Esophagus muscularis mucosa (tissue), 4 donors: Measurements from ENCODE around the gene ANKRD18B. TPM values are rescaled to one million over a fixed set of nuclear protein-coding genes. Genes with fewer than 3 reads are reported as not detected.
A peak's percentile ranks its signal among the peaks of the same experiment; 100 is the strongest.
"Not testable (repeated sequence)": the region's sequence is repeated elsewhere in the genome, so short reads cannot be mapped to it uniquely, and the experiment has no call there.

ENCODE experiments used
- DNase-seq: peaks from one replicate; pipeline ENCODE4 v3.0.0-alpha.2; 2017; ENCODE audit errors: extremely low spot score
- H3K27ac ChIP-seq, 4 donors: fragments of 200-600 bp; sonication (generic); replicated peaks in 1 of 4; 1 replicate in 3 of 4; 2 replicates in 1 of 4; pipeline ENCODE4 v1.5.1; 2016 to 2019; ENCODE audit warnings: mild to moderate bottlenecking in 1 of 4
- H3K27me3 ChIP-seq, 4 donors: fragments of 200-600 bp; sonication (generic); one replicate each; pipeline versions ENCODE4 v1.5.1 to v1.6.0; 2016 to 2019
- H3K36me3 ChIP-seq, 4 donors: fragments of 200-600 bp; sonication (generic); one replicate each; pipeline ENCODE4 v1.5.1; 2016 to 2019
- H3K4me1 ChIP-seq, 4 donors: fragments of 200-600 bp; sonication (generic); one replicate each; pipeline ENCODE4 v1.5.1; 2016 to 2019
- H3K4me3 ChIP-seq, 4 donors: fragments of 200-600 bp; sonication (generic); 1 replicate in 2 of 4; 2 replicates in 2 of 4; pipeline ENCODE4 v1.5.1; 2016 to 2019; ENCODE audit warnings: mild to moderate bottlenecking in 4 of 4, moderate library complexity in 1 of 4
- H3K9me3 ChIP-seq, 4 donors: fragments of 200-600 bp; sonication (generic); 1 replicate in 3 of 4; 2 replicates in 1 of 4; pipeline ENCODE4 v1.5.1; 2016 to 2019
- EP300 ChIP-seq: sonication (generic); formaldehyde crosslinking; IDR thresholded peaks from one replicate; pipeline ENCODE4 v1.6.1; 2017; ENCODE audit warnings: antibody characterized with exemption
- POLR2A ChIP-seq: fragments of 450-650 bp; IDR thresholded peaks from one replicate; pipeline ENCODE4 v1.6.1; 2017; ENCODE audit warnings: antibody characterized with exemption, moderate library complexity, mild to moderate bottlenecking, low read depth
- POLR2AphosphoS5 ChIP-seq, 2 donors: sonication (generic); formaldehyde crosslinking; IDR thresholded peaks; one replicate each; pipeline ENCODE4 v1.6.1; 2017; ENCODE audit warnings: antibody characterized with exemption in 2 of 2
- WGBS: methylation state at CpG from one replicate; pipeline ENCODE4 v1.1.5; 2018; 5-methylcytosine and 5-hydroxymethylcytosine counted together
- intact Hi-C: fragments of 100-400 bp; cut with DNase I; formaldehyde crosslinking; loops from one replicate; pipeline ENCODE4 v1.15.1; 2023
- total RNA-seq, 4 donors: library from RNA; depleted of rRNA; stranded (reverse); fragments of >200 nt; gene quantifications; one replicate each; pipeline versions ENCODE4 v1.1.0 to v1.2.1, GENCODE V29; 2016
- TF ChIP-seq, protein P1 (sequence below), 3 experiments: fragments of 200-600 bp in 2 of 3; fragments of 450-650 bp in 1 of 3; sonication (generic) in 2 of 3; IDR thresholded peaks; one replicate each; pipeline ENCODE4 v1.5.1; 2017 to 2019; ENCODE audit warnings: antibody characterized with exemption in 3 of 3, mild to moderate bottlenecking in 2 of 3, moderate library complexity in 1 of 3

The ANKRD18B gene
- total RNA-seq, 4 donors from 2014 or later: not detected

DNA sequence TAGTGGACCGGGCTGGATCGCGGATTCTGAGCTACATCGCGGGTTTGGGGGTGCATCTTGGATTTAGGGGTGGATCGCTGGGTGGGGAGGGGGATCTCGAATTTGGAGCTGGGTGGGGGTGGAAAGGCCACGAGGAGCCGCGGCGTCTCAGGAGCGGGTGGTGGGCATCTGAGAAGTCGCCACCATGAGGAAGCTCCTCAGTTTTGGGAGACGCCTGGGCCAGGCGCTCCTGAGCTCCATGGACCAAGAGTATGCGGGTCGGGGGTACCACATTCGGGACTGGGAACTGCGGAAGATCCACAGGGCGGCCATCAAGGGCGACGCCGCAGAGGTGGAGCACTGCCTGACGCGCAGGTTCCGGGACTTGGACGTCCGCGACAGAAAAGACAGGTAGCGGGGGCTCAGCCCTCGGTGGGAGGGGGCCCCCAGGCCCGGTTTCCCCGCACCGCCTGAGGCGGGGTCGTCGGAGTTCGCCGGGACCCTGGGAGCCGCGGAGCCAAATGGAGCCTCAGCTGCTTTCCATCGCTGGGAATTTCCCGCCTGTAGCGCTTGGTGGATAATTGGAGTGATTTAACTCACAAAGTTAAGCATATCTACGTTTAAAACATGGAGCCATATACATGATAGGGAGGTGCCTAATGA is 376 bp downstream of the ANKRD18B start:
- DNase-seq: no peak
- Histone ChIP-seq H3K27ac (no peak overlapping the region), H3K36me3 (no peaks in the 10 kb centered on the region), H3K4me1 (peaks cover 11 to 17% (median 16%) of the 10 kb centered on the region in 4 donors), H3K9me3 (no peaks in the 10 kb centered on the region), H3K4me3 (peak overlapping the region; percentile 40 to 51 (median 43)), H3K27me3 (peaks cover 4 to 62% (median 17%) of the 10 kb centered on the region in 4 donors)
- TF ChIP-seq, protein P1, sequence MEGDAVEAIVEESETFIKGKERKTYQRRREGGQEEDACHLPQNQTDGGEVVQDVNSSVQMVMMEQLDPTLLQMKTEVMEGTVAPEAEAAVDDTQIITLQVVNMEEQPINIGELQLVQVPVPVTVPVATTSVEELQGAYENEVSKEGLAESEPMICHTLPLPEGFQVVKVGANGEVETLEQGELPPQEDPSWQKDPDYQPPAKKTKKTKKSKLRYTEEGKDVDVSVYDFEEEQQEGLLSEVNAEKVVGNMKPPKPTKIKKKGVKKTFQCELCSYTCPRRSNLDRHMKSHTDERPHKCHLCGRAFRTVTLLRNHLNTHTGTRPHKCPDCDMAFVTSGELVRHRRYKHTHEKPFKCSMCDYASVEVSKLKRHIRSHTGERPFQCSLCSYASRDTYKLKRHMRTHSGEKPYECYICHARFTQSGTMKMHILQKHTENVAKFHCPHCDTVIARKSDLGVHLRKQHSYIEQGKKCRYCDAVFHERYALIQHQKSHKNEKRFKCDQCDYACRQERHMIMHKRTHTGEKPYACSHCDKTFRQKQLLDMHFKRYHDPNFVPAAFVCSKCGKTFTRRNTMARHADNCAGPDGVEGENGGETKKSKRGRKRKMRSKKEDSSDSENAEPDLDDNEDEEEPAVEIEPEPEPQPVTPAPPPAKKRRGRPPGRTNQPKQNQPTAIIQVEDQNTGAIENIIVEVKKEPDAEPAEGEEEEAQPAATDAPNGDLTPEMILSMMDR (IDR thresholded peaks at IDR 0.05): no peak
- no peak for TF ChIP-seq POLR2A
- no peak for TF ChIP-seq POLR2AphosphoS5 (IDR thresholded peaks at IDR 0.05)
- TF ChIP-seq EP300: no peak
- 4% methylated on average over 26 of the region's 45 CpGs for WGBS
- intact Hi-C loops: no loop called here

DNA sequence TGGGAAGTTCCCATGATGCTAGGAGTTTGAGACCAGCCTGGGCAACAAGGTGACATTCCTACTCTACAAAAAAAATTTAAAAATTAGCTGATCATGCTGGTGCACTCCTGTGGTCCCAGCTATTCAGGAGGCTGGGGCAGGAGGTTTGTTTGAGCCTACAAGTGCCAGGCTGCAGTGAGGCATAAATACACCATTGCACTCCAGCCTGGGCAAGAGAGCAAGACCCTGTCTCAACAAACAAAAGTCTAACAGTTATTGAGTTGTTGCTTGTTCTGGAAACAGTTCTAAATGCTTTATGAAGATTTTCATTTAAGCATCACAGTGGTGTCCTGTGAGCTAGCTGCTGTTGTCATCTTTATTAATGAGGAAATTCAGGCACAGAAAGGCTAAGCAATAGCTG is 4.0 kb downstream of the ANKRD18B start:
- DNase-seq, H3K27ac ChIP-seq, intact Hi-C loops, H3K9me3 ChIP-seq, H3K4me3 ChIP-seq, H3K36me3 ChIP-seq: not testable (repeated sequence)
- H3K27me3 ChIP-seq: peaks cover 4 to 54% (median 17%) of the 10 kb centered on the region in 4 donors
- H3K4me1 ChIP-seq: peaks cover 11 to 17% (median 16%) of the 10 kb centered on the region in 4 donors

DNA sequence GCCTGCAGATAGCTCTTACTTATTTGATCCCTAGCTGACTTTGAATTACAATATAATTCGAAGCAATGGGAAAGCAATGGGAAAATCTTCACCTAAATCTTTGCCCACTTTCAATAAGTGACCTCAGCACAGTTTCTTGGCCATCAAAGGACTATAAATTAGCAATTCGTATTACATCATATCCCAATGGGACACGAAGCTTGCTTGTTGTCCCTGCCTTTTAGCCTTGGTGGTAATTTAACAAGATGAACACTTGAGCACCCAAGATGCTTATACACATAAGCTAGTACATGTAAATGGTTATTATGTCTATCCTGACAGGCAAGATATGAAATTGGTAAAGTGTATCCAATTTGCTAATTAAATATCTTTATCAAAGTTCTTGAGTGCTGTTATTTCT is 9.9 kb downstream of the ANKRD18B start:
- intact Hi-C loops, H3K9me3 ChIP-seq, DNase-seq, H3K4me3 ChIP-seq, H3K27ac ChIP-seq, H3K27me3 ChIP-seq, H3K4me1 ChIP-seq, H3K36me3 ChIP-seq: not testable (repeated sequence)
- 79% methylated on average over 3 of the region's 3 CpGs for WGBS

DNA sequence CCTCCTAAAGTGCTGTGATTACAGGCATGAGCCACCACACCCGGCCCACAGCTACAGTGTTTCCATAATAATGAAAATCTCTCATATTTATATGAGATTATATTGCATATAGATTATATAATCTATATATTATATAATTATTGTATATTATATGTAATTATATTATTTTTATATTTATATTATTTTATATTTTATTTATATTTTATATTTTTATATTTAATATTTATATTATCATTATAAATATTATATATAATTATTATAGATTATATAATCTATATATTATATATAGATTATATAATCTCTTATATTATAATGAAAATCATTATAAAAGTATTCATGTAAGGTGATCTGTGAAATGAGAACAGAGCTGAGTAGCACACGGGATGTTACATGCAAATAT is 11.5 kb downstream of the ANKRD18B start:
- H3K27ac ChIP-seq: no peak overlapping the region
- intact Hi-C loops: no loop called here
- H3K4me1 ChIP-seq: no peaks in the 10 kb centered on the region
- H3K27me3 ChIP-seq: no peaks in the 10 kb centered on the region
- WGBS: 90% methylated on average over 2 of the region's 2 CpGs
- H3K9me3 ChIP-seq: no peaks in the 10 kb centered on the region
- no peak overlapping the region for H3K4me3 ChIP-seq
- no peaks in the 10 kb centered on the region for H3K36me3 ChIP-seq
- TF ChIP-seq POLR2AphosphoS5 (IDR thresholded peaks at IDR 0.05) (no peak), EP300 (no peak), POLR2A (no peak)
- TF ChIP-seq, protein P1 (IDR thresholded peaks at IDR 0.05): no peak
- no peak for DNase-seq

DNA sequence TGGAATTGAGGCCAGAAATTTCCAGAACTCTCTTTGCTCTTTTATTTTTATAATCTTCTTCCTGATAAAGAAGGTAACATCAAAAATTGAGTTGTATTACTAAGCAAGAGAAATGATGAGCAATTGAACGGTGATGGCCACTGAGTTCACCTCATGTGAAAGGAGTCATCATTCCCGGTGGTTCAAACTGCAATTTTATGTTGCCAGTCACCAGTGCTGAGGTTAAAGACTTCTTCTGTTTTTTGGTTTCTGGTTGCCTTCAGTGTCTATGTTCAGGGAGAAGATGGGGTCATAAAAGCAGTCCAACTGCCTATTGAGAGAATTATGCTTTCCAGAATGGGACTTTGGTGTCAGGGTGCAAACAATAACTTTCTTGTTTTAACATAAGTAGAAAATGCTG is 19.4 kb downstream of the ANKRD18B start:
- WGBS: 88% methylated on average over 2 of the region's 2 CpGs
- H3K27me3 ChIP-seq, DNase-seq, H3K9me3 ChIP-seq, H3K27ac ChIP-seq, H3K4me1 ChIP-seq, H3K4me3 ChIP-seq, intact Hi-C loops, H3K36me3 ChIP-seq: not testable (repeated sequence)

DNA sequence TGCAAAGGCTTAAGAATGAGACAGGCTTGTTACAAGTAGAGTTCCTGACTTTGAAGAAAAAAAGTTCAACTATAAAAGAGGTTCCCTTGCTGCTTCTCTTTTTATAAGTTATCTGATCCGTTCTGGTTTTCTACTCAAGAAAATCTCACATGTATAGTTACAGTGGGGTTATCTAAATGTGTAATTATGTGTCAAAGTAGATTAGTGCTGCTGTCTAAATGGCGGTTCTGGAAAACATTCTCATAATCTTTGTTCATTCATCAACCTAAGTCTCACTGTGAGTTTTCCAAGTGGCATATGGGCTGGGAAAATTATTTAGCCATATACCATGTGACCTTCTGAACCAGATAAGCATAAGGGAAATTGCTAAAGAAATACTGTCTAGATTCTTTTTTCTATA is 21.7 kb downstream of the ANKRD18B start:
- H3K27ac ChIP-seq, H3K4me1 ChIP-seq, H3K4me3 ChIP-seq, DNase-seq, H3K9me3 ChIP-seq, H3K27me3 ChIP-seq, intact Hi-C loops, H3K36me3 ChIP-seq: not testable (repeated sequence)
- 53% methylated on average over 2 of the region's 2 CpGs for WGBS

DNA sequence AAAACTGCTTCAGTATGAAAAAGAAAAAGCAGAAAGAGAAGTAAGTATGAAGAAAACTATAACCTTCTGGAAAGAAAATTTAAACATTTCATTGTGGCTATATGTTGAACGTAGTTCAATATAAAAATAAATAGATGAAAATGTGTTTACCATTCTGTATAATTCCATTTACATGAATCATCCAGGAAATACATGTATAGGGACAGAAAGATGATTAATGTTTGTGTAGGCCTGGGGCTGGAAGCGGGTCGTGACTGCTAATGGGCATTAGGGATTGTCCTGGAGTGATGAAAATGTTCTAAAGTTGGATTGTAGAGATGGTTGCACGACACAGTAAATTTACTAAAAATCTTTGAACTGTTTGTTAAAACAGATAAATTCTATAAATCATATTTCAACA is 24.8 kb downstream of the ANKRD18B start:
- H3K27ac ChIP-seq, intact Hi-C loops, H3K36me3 ChIP-seq, H3K4me3 ChIP-seq, DNase-seq, H3K27me3 ChIP-seq, H3K4me1 ChIP-seq, H3K9me3 ChIP-seq: not testable (repeated sequence)
- 70% methylated on average over 4 of the region's 4 CpGs for WGBS

DNA sequence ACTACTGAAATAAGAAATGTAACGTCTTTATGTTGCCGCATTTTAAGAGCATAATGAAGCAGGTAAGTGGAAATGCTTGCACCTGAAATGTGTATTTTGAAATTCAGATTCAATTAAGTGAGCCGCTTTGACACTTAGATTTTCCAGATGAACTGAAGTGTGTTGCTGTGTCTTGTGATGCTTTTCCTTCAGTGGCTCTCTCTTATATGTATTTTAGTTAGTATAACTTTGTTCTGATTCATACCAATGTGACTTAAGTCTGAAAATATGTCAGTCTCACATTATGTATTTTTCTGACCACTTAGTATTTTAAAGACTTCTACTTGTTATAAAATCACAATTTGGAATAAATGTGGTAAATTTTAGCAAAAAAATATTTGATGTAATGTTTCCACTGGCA is 25.4 kb downstream of the ANKRD18B start:
- WGBS: 97% methylated on average over 3 of the region's 3 CpGs
- intact Hi-C loops, H3K4me1 ChIP-seq, H3K36me3 ChIP-seq, H3K9me3 ChIP-seq, H3K27ac ChIP-seq, H3K4me3 ChIP-seq, DNase-seq, H3K27me3 ChIP-seq: not testable (repeated sequence)

DNA sequence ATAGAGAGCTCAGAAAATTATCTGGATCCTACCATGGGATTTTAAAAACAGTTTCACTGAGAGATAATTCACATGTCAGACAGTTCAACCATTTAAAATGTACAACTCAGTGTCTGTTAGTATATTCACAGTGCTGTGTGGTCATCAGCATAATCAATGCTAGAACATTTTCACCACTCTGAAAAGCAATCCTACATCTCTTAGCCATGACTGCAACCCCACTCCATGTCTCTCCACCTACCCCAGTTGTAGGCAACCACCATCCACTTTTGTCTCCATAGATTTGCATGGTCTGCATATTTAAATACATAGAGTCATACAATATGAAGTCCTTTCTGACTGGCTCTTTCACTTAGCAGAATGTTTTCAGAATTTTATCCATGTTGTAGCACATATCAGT is 27.1 kb downstream of the ANKRD18B start:
- H3K27me3 ChIP-seq, H3K27ac ChIP-seq, H3K4me1 ChIP-seq, intact Hi-C loops, H3K4me3 ChIP-seq, H3K9me3 ChIP-seq, DNase-seq, H3K36me3 ChIP-seq: not testable (repeated sequence)

DNA sequence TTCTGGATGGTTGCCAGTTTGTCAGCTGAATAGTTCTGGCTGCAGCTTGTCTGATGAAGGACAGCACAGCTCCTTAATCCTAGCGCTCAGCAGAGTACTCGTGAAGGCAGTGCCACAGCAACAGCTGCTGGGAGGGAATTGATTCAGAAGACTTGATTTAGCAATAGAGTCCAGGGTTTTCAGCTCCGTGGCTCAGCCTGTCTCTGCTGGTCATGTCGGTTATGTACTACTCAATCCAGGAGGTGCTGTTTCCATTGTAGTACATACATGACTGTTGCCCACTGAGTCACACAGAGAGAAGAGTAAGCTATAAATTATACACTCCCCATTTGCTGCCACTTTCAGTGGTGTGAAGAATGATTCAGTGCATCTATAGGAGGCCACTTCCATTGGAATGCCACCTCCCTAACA is 28.3 kb downstream of the ANKRD18B start:
- H3K27ac ChIP-seq, H3K36me3 ChIP-seq, H3K27me3 ChIP-seq, H3K9me3 ChIP-seq, H3K4me3 ChIP-seq, H3K4me1 ChIP-seq, DNase-seq, intact Hi-C loops: not testable (repeated sequence)
- 27% methylated on average over 4 of the region's 4 CpGs for WGBS

DNA sequence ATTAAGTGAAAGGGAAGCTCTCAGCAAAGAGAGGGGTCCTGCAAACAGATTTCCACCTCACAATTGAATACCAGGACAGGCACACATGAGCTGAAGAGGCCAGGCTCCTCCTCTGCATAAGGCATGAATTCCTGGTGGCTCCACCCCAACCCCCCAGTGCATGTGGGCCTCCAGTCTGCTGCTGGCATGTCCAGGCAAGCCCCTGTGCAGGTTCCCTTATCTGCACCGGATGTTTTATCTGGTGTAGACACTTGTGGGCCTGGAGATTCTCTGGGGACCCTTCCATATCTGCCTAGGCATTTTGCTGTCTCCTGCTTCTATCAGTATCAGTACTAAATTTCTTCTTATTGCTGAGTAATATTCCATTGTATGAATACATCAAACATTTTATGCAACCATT is 36.2 kb downstream of the ANKRD18B start:
- H3K27ac ChIP-seq, DNase-seq, H3K36me3 ChIP-seq, H3K27me3 ChIP-seq, H3K9me3 ChIP-seq, H3K4me3 ChIP-seq, intact Hi-C loops, H3K4me1 ChIP-seq: not testable (repeated sequence)
- 40% methylated on average over 1 of the region's 1 CpG for whole genome bisulfite sequencing
